ENCODE measurements around the gene GAS2L3. TPM values are rescaled to one million over a fixed set of nuclear protein-coding genes. Genes with fewer than 3 reads are reported as not detected.

GAS2L3 gene
- total and polyA plus RNA-seq, 2 of the 13 experiments (the other 11 are each of a cell fraction or from before 2014, with no cell fraction given), result 7.0 to 20.8 TPM

DNA sequence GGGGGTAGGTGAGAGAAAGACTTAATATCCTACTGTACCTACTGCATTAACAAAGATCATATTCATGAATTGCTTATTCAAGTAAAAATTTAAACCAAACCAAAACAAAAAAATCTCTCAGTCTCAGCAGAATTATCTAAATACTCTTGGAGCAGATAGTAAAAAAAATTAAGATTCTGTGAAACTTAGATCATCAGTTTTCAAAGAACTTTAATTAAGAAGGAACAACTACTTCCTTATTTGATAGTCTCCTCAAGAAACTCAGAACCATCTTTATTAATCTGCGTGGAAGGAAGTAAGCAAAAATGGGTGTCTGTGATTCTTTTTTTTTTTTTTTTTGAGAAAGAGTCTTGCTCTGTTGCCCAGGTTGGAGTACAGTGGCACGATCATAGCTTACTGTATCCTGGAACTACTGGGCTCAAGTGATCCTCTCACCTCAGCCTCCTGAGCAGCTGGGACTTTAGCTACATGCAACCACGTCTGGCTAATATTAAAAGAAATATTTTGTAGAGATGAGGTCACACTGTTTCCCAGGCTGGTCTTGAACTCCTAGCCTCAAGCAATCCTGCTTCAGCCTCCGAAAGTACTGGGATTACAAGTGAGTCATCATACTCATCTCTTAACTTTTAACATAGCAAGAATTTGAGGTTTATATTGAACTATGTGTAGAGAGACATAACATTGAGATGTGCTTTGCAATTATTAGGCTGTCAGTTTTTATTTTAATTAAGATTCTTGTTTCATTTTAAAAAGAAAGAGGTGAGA is 37.4 kb downstream of the GAS2L3 start:
- no peaks in the 10 kb centered on the region for H3K79me2 ChIP-seq (ENCODE audit: insufficient read depth, low read length)
- intact Hi-C loops (cut with micrococcal nuclease; ENCODE audit: unreplicated experiment) (no loop called here), in situ Hi-C loops (cut with HindIII; ENCODE audit: extremely low pct_ligation_motif_present, low pct_unique_long_range_greater_than_20kb) (no loop called here)
- no peak overlapping the region for H3K9ac ChIP-seq (ENCODE audit: insufficient read depth, low read depth, low read length)
- H3K4me3 ChIP-seq (replicated peaks in 1 of 3; ENCODE audit: insufficient read depth in 1 of 3, low read depth in 2 of 3, low read length in 3 of 3), result no peak overlapping the region
- no peaks in the 10 kb centered on the region for H3K27me3 ChIP-seq (ENCODE audit: control insufficient read depth in 1 of 2, insufficient read depth in 2 of 2, low read length in 2 of 2)
- no peak overlapping the region for H2AFZ ChIP-seq (ENCODE audit: low read length)
- ChIA-PET CTCF (ENCODE audit: low intra/inter-chr PET ratio, low total read pairs) (no interaction called here), POLR2A (no interaction called here)
- H3K27ac ChIP-seq (ENCODE audit: extremely low read length, insufficient read depth, low read length), result no peak overlapping the region
- H3K9me3 ChIP-seq (ENCODE audit: low read length), result no peaks in the 10 kb centered on the region
- DNase-seq (ENCODE audit: low spot score), result no peak
- peaks cover 5 to 34% of the 10 kb centered on the region in 2 experiments; a peak in 4 of 5 replicates for H3K36me3 ChIP-seq (replicated peaks in 1 of 2; ENCODE audit: control insufficient read depth in 1 of 2, insufficient read depth in 2 of 2, low read length in 2 of 2)
- no peak for TF ChIP-seq PCBP2 (optimal IDR thresholded peaks at IDR 0.05; ENCODE audit: low read depth, low read length, poor library complexity, severe bottlenecking)
- TF ChIP-seq ZSCAN20 (CRISPR knock-in tag; IDR thresholded peaks at IDR 0.05; ENCODE audit: borderline replicate concordance), result no peak
- no peak for TF ChIP-seq CREM (IDR thresholded peaks at IDR 0.05)
- TF ChIP-seq CREM (CRISPR knock-in tag; IDR thresholded peaks at IDR 0.05), result no peak
- no peak for TF ChIP-seq ZNF788 (CRISPR knock-in tag; IDR thresholded peaks at IDR 0.05; ENCODE audit: borderline replicate concordance)
- TF ChIP-seq MED13 (CRISPR knock-in tag; IDR thresholded peaks at IDR 0.05), result no peak
- no peak for TF ChIP-seq NONO (IDR thresholded peaks at IDR 0.05)
- TF ChIP-seq NONO (CRISPR knock-in tag; conservative IDR thresholded peaks at IDR 0.05), result no peak
- no peak for TF ChIP-seq ZBTB42 (CRISPR knock-in tag; IDR thresholded peaks at IDR 0.05)
- TF ChIP-seq KAT2B (IDR thresholded peaks at IDR 0.05; ENCODE audit: borderline replicate concordance, low read depth, low read length), result no peak
- TF ChIP-seq ZNF253 (CRISPR knock-in tag; IDR thresholded peaks at IDR 0.05; ENCODE audit: borderline replicate concordance), result no peak
- TF ChIP-seq RAD21 (CRISPR knock-in tag; IDR thresholded peaks at IDR 0.05), result no peak
- 94% methylated on average over 4 of the region's 4 CpGs for WGBS (ENCODE audit: low lambda C conversion rate)
- FAIRE-seq, result no peak
- no peak for ATAC-seq
- H3K4me2 ChIP-seq (ENCODE audit: low read depth, low read length), result no peak overlapping the region
- H4K20me1 ChIP-seq (ENCODE audit: insufficient read depth, low read length), result no peaks in the 10 kb centered on the region
- no TSS peak for BruUV-seq (replicated peaks)
- no peaks in the 10 kb centered on the region for H3K4me1 ChIP-seq (ENCODE audit: insufficient read depth, low read length)
